Endothelial cell of umbilical vein (primary cell): ENCODE data around the gene ABCA6. TPM values are rescaled to one million over a fixed set of nuclear protein-coding genes. Genes with fewer than 3 reads are reported as not detected.

ENCODE experiments used
- BruUV-seq: library from RNA; stranded (reverse); fragments of 400-500 nt; replicated peaks from 2 replicates; lab custom pipeline; 2021; lab: Mats Ljungman, UMichigan
- CTCF ChIA-PET: fragments of 300-600, 350-600 bp; sonication (Branson Sonifier 250); formaldehyde crosslinking; loops from one replicate; lab custom pipeline; 2021; ENCODE audit warnings: antibody characterized with exemption, inconsistent platforms; lab: Charles Lee
- POLR2A ChIA-PET: fragments of 300-600, 350-600 bp; sonication (Branson Sonifier 250); formaldehyde crosslinking; loops from one replicate; lab custom pipeline; 2021; ENCODE audit warnings: antibody characterized with exemption, inconsistent platforms; lab: Charles Lee
- DNase-seq: peaks from one replicate; pipeline ENCODE4 v3.0.0-alpha.2; 2011; ENCODE audit warnings: low read depth, low spot score
- FAIRE-seq: peaks from 2 replicates; lab custom pipeline; 2011; peaks lifted over from hg19 to GRCh38; lab: Jason Lieb, UNC
- H2AFZ ChIP-seq: 2 replicates; pipeline ENCODE4 v1.6.0; 2012; ENCODE audit warnings: low read depth, low read length, control low read depth, inconsistent platforms
- H3K27ac ChIP-seq: 2 replicates; pipeline ENCODE4 v1.5.1; 2011; ENCODE audit warnings: low read depth, mild to moderate bottlenecking, control low read depth, low read length, moderate library complexity; ENCODE audit not compliant: insufficient read depth
- H3K27me3 ChIP-seq, 2 experiments: 2 replicates each; pipeline versions ENCODE4 v1.6.0 to v1.6.1; 2011; ENCODE audit warnings: low read length in 2 of 2, mixed read lengths in 1 of 2; ENCODE audit not compliant: control insufficient read depth in 2 of 2, insufficient read depth in 2 of 2
- H3K36me3 ChIP-seq, 2 experiments: 2 replicates in 1 of 2; 3 replicates in 1 of 2; pipeline ENCODE4 v1.5.1; 2011; ENCODE audit warnings: low read length in 2 of 2, mild to moderate bottlenecking in 1 of 2, moderate library complexity in 1 of 2; ENCODE audit not compliant: control insufficient read depth in 2 of 2, insufficient read depth in 2 of 2; ENCODE audit errors: extremely low read depth in 1 of 2
- H3K4me1 ChIP-seq: 3 replicates; pipeline ENCODE4 v1.5.1; 2011; ENCODE audit warnings: mild to moderate bottlenecking, low read length; ENCODE audit not compliant: control insufficient read depth, insufficient read depth; ENCODE audit errors: extremely low read depth
- H3K4me2 ChIP-seq: 2 replicates; pipeline ENCODE4 v1.6.1; 2011; ENCODE audit warnings: low read length, control low read depth, mixed read lengths; ENCODE audit not compliant: insufficient read depth
- H3K4me3 ChIP-seq, 3 experiments: fragments of 200-600 bp in 1 of 3; sonication (generic), shearing (Covaris generic) in 1 of 3; replicated peaks in 1 of 3; 2 replicates each; pipeline ENCODE4 v1.5.1; 2011 to 2016; ENCODE audit warnings: control low read depth in 3 of 3, low read length in 3 of 3, mild to moderate bottlenecking in 2 of 3, inconsistent platforms in 1 of 3, low read depth in 1 of 3, moderate library complexity in 1 of 3; ENCODE audit not compliant: insufficient read depth in 1 of 3
- H3K79me2 ChIP-seq: 2 replicates; pipeline ENCODE4 v1.6.0; 2012; ENCODE audit warnings: low read length, inconsistent platforms; ENCODE audit not compliant: control insufficient read depth, insufficient read depth
- H3K9ac ChIP-seq: replicated peaks from 2 replicates; pipeline ENCODE3; 2011; ENCODE audit warnings: low read length, control low read depth; ENCODE audit not compliant: insufficient read depth; ENCODE audit errors: extremely low read depth
- H3K9me1 ChIP-seq: replicated peaks from 3 replicates; pipeline ENCODE4 v1.6.0; 2011; ENCODE audit warnings: mild to moderate bottlenecking, low read length; ENCODE audit not compliant: control insufficient read depth, insufficient read depth; ENCODE audit errors: extremely low read depth
- H3K9me3 ChIP-seq: replicated peaks from 2 replicates; pipeline ENCODE4 v1.5.1; 2012; ENCODE audit warnings: low read length, inconsistent platforms; ENCODE audit not compliant: control insufficient read depth, insufficient read depth
- H4K20me1 ChIP-seq: replicated peaks from 2 replicates; pipeline ENCODE3; 2011; ENCODE audit warnings: mild to moderate bottlenecking, low read length; ENCODE audit not compliant: control insufficient read depth, insufficient read depth; ENCODE audit errors: extremely low read depth
- CTCF ChIP-seq, 2 donors: IDR thresholded peaks; 1 replicate in 1 of 2; 2 replicates in 1 of 2; pipeline ENCODE4 v1.5.1; 2011; ENCODE audit warnings: low read length in 2 of 2, mild to moderate bottlenecking in 2 of 2, moderate library complexity in 2 of 2, control low read depth in 1 of 2, inconsistent platforms in 1 of 2, low read depth in 1 of 2; ENCODE audit not compliant: insufficient read depth in 1 of 2; ENCODE audit errors: extremely low read depth in 1 of 2
- EZH2 ChIP-seq: IDR thresholded peaks from 2 replicates; pipeline ENCODE4 v1.6.1; 2012; ENCODE audit warnings: borderline replicate concordance, low read depth, mild to moderate bottlenecking, moderate library complexity, low read length, inconsistent platforms; ENCODE audit not compliant: severe bottlenecking
- FOS ChIP-seq: IDR thresholded peaks from 2 replicates; pipeline ENCODE4 v1.6.1; 2011; ENCODE audit warnings: mild to moderate bottlenecking, low read length, moderate library complexity, borderline replicate concordance; ENCODE audit not compliant: insufficient read depth
- GATA2 ChIP-seq: IDR thresholded peaks from 2 replicates; pipeline ENCODE4 v1.7.0; 2011; ENCODE audit warnings: low read depth, mild to moderate bottlenecking, moderate library complexity, mixed read lengths, low read length; ENCODE audit not compliant: insufficient read length, insufficient read depth
- JUN ChIP-seq: IDR thresholded peaks from 2 replicates; pipeline ENCODE4 v1.6.1; 2011; ENCODE audit warnings: borderline replicate concordance, low read depth; ENCODE audit not compliant: insufficient read length, insufficient read depth
- MAX ChIP-seq: IDR thresholded peaks from 2 replicates; pipeline ENCODE4 v1.6.1; 2011; ENCODE audit not compliant: insufficient read depth, insufficient read length
- MYC ChIP-seq: IDR thresholded peaks from one replicate; pipeline ENCODE4 v1.6.1; 2011; ENCODE audit warnings: mild to moderate bottlenecking, low read depth, low read length
- POLR2A ChIP-seq: IDR thresholded peaks from 2 replicates; pipeline ENCODE4 v1.6.1; 2012; ENCODE audit warnings: low read depth, mild to moderate bottlenecking, control low read depth, low read length
- POLR2AphosphoS5 ChIP-seq: IDR thresholded peaks from 2 replicates; pipeline ENCODE4 v1.6.1; 2012; ENCODE audit warnings: low read depth, mild to moderate bottlenecking, control low read depth, low read length, moderate library complexity; ENCODE audit not compliant: insufficient read depth
- dilution Hi-C: fragments of 300-500 bp; cut with MboI; formaldehyde crosslinking; loops from one replicate; pipeline ENCODE4 v1.15.0; 2019; ENCODE audit warnings: low sequenced_read_pairs; ENCODE audit not compliant: extremely low pct_ligation_motif_present
- intact Hi-C: fragments of 100-400 bp; cut with micrococcal nuclease; formaldehyde crosslinking; loops from one replicate; pipeline ENCODE4 v1.10.0; 2022
- polyA plus RNA-seq, 4 experiments: library from polyadenylated mRNA; depleted of rRNA in 3 of 4; stranded (reverse) in 3 of 4; unstranded in 1 of 4; fragments of >200 nt; gene quantifications; 2 replicates each; pipeline versions ENCODE4 v1.2.1 to v1.2.3, GENCODE V29; 2011 to 2012; ENCODE audit warnings: missing spikeins in 1 of 4
- total RNA-seq: library from RNA; stranded (reverse); gene quantifications from 2 replicates; pipeline ENCODE4 v1.2.3, GENCODE V29; 2021

ABCA6 gene
- total and polyA plus RNA-seq, 2 donors (not counting 3 experiments of a cell fraction or from before 2014, with no cell fraction given), result 11.3 to 30.5 TPM

GRCh38 chr17:69098625-69099024 is 43.1 kb downstream of the ABCA6 start:
- Histone ChIP-seq H3K36me3 (peaks cover 0 to 8% of the 10 kb centered on the region in 2 experiments), H3K4me2 (no peak overlapping the region), H4K20me1 (no peaks in the 10 kb centered on the region), H3K4me3 (no peak overlapping the region), H3K79me2 (no peaks in the 10 kb centered on the region), H3K27me3 (no peaks in the 10 kb centered on the region), H3K9me1 (no peaks in the 10 kb centered on the region), H3K27ac (no peak overlapping the region), H3K9me3 (no peaks in the 10 kb centered on the region), H3K9ac (no peak overlapping the region), H2AFZ (no peak overlapping the region), H3K4me1 (no peaks in the 10 kb centered on the region)
- FAIRE-seq, result no peak
- CTCF ChIA-PET, result interaction anchor here (1.4 to 1.6 kb wide), 2 partner anchors 12 to 14 kb away, joined by 3 to 4 read pairs; no protein-coding TSS in a partner anchor
- dilution Hi-C loops (no loop called here), intact Hi-C loops (no loop called here)
- TF ChIP-seq GATA2 (no peak), MAX (no peak), EZH2 (no peak)
- no peak for DNase-seq
- POLR2A ChIA-PET, result no interaction called here
- no TSS peak for BruUV-seq

GRCh38 chr17:69096541-69096940 is 45.2 kb downstream of the ABCA6 start:
- Histone ChIP-seq H3K4me2 (no peak overlapping the region), H3K4me1 (peaks cover 11% of the 10 kb centered on the region), H3K79me2 (no peaks in the 10 kb centered on the region), H3K27me3 (no peaks in the 10 kb centered on the region), H3K9ac (no peak overlapping the region), H3K4me3 (no peak overlapping the region), H2AFZ (no peak overlapping the region), H4K20me1 (no peaks in the 10 kb centered on the region), H3K36me3 (peaks cover 0 to 4% of the 10 kb centered on the region in 2 experiments), H3K9me1 (no peaks in the 10 kb centered on the region), H3K27ac (no peak overlapping the region), H3K9me3 (no peaks in the 10 kb centered on the region)
- dilution Hi-C loops, result no loop called here
- TF ChIP-seq MYC (no peak), CTCF (IDR thresholded peaks at IDR 0.05; ENCODE audit: extremely low read depth in 1 of 2, insufficient read depth in 1 of 2, low read depth in 1 of 2, low read length in 2 of 2) (no peak), POLR2AphosphoS5 (no peak), GATA2 (no peak), FOS (no peak), EZH2 (no peak), JUN (no peak), POLR2A (no peak), MAX (no peak)
- ChIA-PET POLR2A (no interaction called here), CTCF (no interaction called here)
- DNase-seq (no peak), FAIRE-seq (no peak)
- BruUV-seq, result no TSS peak
- intact Hi-C loops, result no loop called here
